HepG2 (cell line): ENCODE measurements around the gene BRPF1. TPM values are rescaled to one million over a fixed set of nuclear protein-coding genes. Genes with fewer than 3 reads are reported as not detected.

Source experiments
- ATAC-seq: fragments of 200-7000 bp; cut with Tn5 transposase; 3 replicates; pipeline ENCODE4 v1.9.1; 2020; ENCODE audit warnings: mild to moderate bottlenecking, moderate library complexity
- BruUV-seq: library from RNA; stranded (reverse); fragments of 400-500 nt; replicated peaks from 2 replicates; lab custom pipeline; 2021; lab: Mats Ljungman, UMichigan
- CTCF ChIA-PET: fragments of 300-600 bp; formaldehyde crosslinking; extraction: SDS; loops from one replicate; lab custom pipeline; 2021; ENCODE audit warnings: low total read pairs, inconsistent platforms, low intra/inter-chr PET ratio; lab: Yijun Ruan, JAX
- POLR2A ChIA-PET: fragments of 350-600 bp; sonication (Branson Sonifier 250); formaldehyde crosslinking; loops from one replicate; lab custom pipeline; 2020; ENCODE audit warnings: antibody characterized with exemption, inconsistent platforms; lab: Yijun Ruan, JAX
- DNase-seq: peaks from one replicate; pipeline ENCODE4 v3.0.0-alpha.2; 2015; ENCODE audit warnings: low spot score
- FAIRE-seq: peaks from 3 replicates; lab custom pipeline; 2011; peaks lifted over from hg19 to GRCh38; lab: Jason Lieb, UNC
- H2AFZ ChIP-seq: one replicate; pipeline ENCODE4 v1.6.1; 2011; ENCODE audit warnings: low read length, inconsistent platforms
- H3K27ac ChIP-seq: fragments of 300-600 bp; 3 replicates; pipeline ENCODE4 v1.8.0; 2011; ENCODE audit warnings: mixed run types, mild to moderate bottlenecking, mixed read lengths, low read length, inconsistent platforms; ENCODE audit not compliant: insufficient read depth; ENCODE audit errors: extremely low read length
- H3K27me3 ChIP-seq, 2 experiments: fragments of 200-600 bp in 1 of 2; 2 replicates in 1 of 2; 3 replicates in 1 of 2; pipeline versions ENCODE4 v1.6.0 to v1.8.0; 2011; ENCODE audit warnings: low read length in 2 of 2, mild to moderate bottlenecking in 2 of 2, moderate library complexity in 2 of 2, inconsistent platforms in 1 of 2; ENCODE audit not compliant: insufficient read depth in 2 of 2, control insufficient read depth in 1 of 2
- H3K36me3 ChIP-seq, 2 experiments: fragments of 200-600 bp in 1 of 2; replicated peaks in 1 of 2; 2 replicates in 1 of 2; 3 replicates in 1 of 2; pipeline versions ENCODE4 v1.5.1 to v1.8.0; 2011; ENCODE audit warnings: low read length in 2 of 2, inconsistent platforms in 1 of 2; ENCODE audit not compliant: insufficient read depth in 2 of 2, control insufficient read depth in 1 of 2
- H3K4me1 ChIP-seq: 2 replicates; pipeline ENCODE4 v1.5.1; 2012; ENCODE audit warnings: low read length, inconsistent platforms; ENCODE audit not compliant: insufficient read depth
- H3K4me2 ChIP-seq: 2 replicates; pipeline ENCODE4 v1.6.0; 2011; ENCODE audit warnings: low read depth, low read length, inconsistent platforms
- H3K4me3 ChIP-seq, 3 experiments: fragments of 200-600 bp in 1 of 3; sonication (generic), shearing (Covaris generic) in 1 of 3; replicated peaks in 1 of 3; 2 replicates each; pipeline ENCODE4 v1.5.1; 2011 to 2016; ENCODE audit warnings: low read length in 3 of 3, inconsistent platforms in 2 of 3, low read depth in 2 of 3, mild to moderate bottlenecking in 2 of 3, control low read depth in 1 of 3, mixed read lengths in 1 of 3; ENCODE audit not compliant: insufficient read depth in 1 of 3
- H3K79me2 ChIP-seq: one replicate; pipeline ENCODE4 v1.6.1; 2011; ENCODE audit warnings: low read length, inconsistent platforms; ENCODE audit not compliant: insufficient read depth
- H3K9ac ChIP-seq: 2 replicates; pipeline ENCODE4 v1.6.0; 2011; ENCODE audit warnings: mild to moderate bottlenecking, low read depth, low read length, inconsistent platforms; ENCODE audit not compliant: insufficient read depth
- H3K9me3 ChIP-seq: 2 replicates; pipeline ENCODE4 v1.5.1; 2012; ENCODE audit warnings: mild to moderate bottlenecking, low read length
- H4K20me1 ChIP-seq: 2 replicates; pipeline ENCODE4 v1.6.0; 2011; ENCODE audit warnings: inconsistent platforms, mild to moderate bottlenecking, low read length, moderate library complexity; ENCODE audit not compliant: insufficient read depth
- ELF1 ChIP-seq: sonication (generic); formaldehyde crosslinking; IDR thresholded peaks from 2 replicates; pipeline ENCODE4 v1.4.0; 2020; ENCODE audit warnings: missing genetic modification reagents
- LCORL ChIP-seq, 2 experiments: fragments of 450-650 bp in 1 of 2; sonication (generic) in 1 of 2; formaldehyde crosslinking in 1 of 2; IDR thresholded peaks; 2 replicates each; pipeline versions ENCODE4 v1.5.0 to v1.6.1; 2017 to 2020; ENCODE audit warnings: antibody characterized with exemption in 1 of 2, missing genetic modification reagents in 1 of 2
- NCOA1 ChIP-seq: sonication (generic); formaldehyde crosslinking; IDR thresholded peaks from 2 replicates; pipeline ENCODE4 v1.9.0; 2021; ENCODE audit warnings: missing genetic modification reagents
- RELA ChIP-seq: sonication (generic); formaldehyde crosslinking; IDR thresholded peaks from 2 replicates; pipeline ENCODE4 v1.4.0; 2020; ENCODE audit warnings: missing genetic modification reagents
- SAFB2 ChIP-seq: sonication (generic); formaldehyde crosslinking; IDR thresholded peaks from 2 replicates; pipeline ENCODE4 v1.5.1; 2020; ENCODE audit warnings: missing genetic modification reagents, low read depth, mild to moderate bottlenecking, borderline replicate concordance
- ZNF33A ChIP-seq: sonication (generic); formaldehyde crosslinking; IDR thresholded peaks from 2 replicates; pipeline ENCODE4 v1.5.1; 2020; ENCODE audit warnings: missing genetic modification reagents, mild to moderate bottlenecking, moderate library complexity, borderline replicate concordance
- WGBS: methylation state at CpG from one replicate; pipeline ENCODE4 v1.1.6; 2017; ENCODE audit warnings: low lambda C conversion rate; 5-methylcytosine and 5-hydroxymethylcytosine counted together
- in situ Hi-C: cut with HindIII; loops from 2 replicates; pipeline ENCODE4 v1.10.0; 2017; ENCODE audit warnings: low pct_unique_long_range_greater_than_20kb; ENCODE audit not compliant: extremely low pct_ligation_motif_present
- intact Hi-C: fragments of 100-400 bp; cut with micrococcal nuclease; formaldehyde crosslinking; loops from one replicate; pipeline ENCODE4 v1.10.0; 2022; ENCODE audit not compliant: unreplicated experiment
- polyA plus RNA-seq, 8 experiments: library from polyadenylated mRNA; depleted of rRNA in 3 of 8; stranded (reverse) in 7 of 8; unstranded in 1 of 8; fragments of >200 nt; fragmentation: Illumina TruSeq in 4 of 8; extraction: Trizol in 4 of 8; gene quantifications; 2 replicates each; pipeline versions ENCODE4 v1.2.1 to v1.2.3, GENCODE V29; 2011 to 2016; ENCODE audit warnings: low read depth in 4 of 8, missing spikeins in 1 of 8, mixed read lengths in 1 of 8; ENCODE audit not compliant: insufficient read depth in 1 of 8
- total RNA-seq, 5 experiments: library from RNA; depleted of rRNA; stranded (reverse); fragments of >200 nt; fragmentation: Illumina TruSeq; extraction: Trizol; gene quantifications; 2 replicates each; pipeline ENCODE4 v1.2.3, GENCODE V29; 2016; ENCODE audit warnings: low read depth in 1 of 5
- TF ChIP-seq, protein P1 (sequence below): sonication (generic); formaldehyde crosslinking; IDR thresholded peaks from 2 replicates; pipeline ENCODE4 v1.9.0; 2021; ENCODE audit warnings: missing genetic modification reagents, borderline replicate concordance
- TF ChIP-seq, protein P2 (sequence below): sonication (generic); formaldehyde crosslinking; IDR thresholded peaks from 2 replicates; pipeline ENCODE4 v1.9.0; 2022; ENCODE audit warnings: low read depth, missing genetic modification reagents

The BRPF1 gene
- total and polyA plus RNA-seq, 2 of the 13 experiments (the other 11 are each of a cell fraction or from before 2014, with no cell fraction given): 7.3 to 10.0 TPM

DNA sequence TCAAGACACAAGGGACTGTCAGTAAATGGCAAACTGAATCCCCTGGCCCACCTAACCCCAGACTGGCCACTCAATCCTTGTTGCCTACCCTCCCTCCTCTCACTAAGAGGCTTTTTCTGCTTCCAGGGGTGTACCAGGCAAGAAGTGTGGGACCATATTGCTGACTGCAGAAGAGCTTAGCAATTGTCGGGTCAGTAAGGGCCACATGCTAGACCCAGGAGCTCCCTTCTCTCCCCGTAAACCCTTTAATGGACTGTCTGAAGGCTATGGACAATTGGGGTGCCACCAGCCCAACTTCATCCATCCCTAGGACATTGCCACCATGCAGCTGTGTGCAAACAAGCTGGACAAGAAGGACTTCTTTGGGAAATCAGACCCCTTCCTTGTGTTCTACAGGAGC is 19.1 kb upstream of the BRPF1 start:
- Histone ChIP-seq H3K79me2 (no peaks in the 10 kb centered on the region), H3K27me3 (peaks cover 5 to 27% of the 10 kb centered on the region in 2 experiments; a peak in 3 of 5 replicates), H3K9ac (no peak overlapping the region), H3K36me3 (no peaks in the 10 kb centered on the region), H2AFZ (no peak overlapping the region), H3K4me1 (peaks cover 12% of the 10 kb centered on the region), H3K9me3 (no peaks in the 10 kb centered on the region), H3K4me3 (no peak overlapping the region), H3K4me2 (no peak overlapping the region), H3K27ac (no peak overlapping the region), H4K20me1 (no peaks in the 10 kb centered on the region)
- in situ Hi-C loops: no loop called here
- WGBS: 10% methylated on average over 2 of the region's 2 CpGs
- no peak for FAIRE-seq
- intact Hi-C loops: no loop called here
- CTCF ChIA-PET: no interaction called here
- POLR2A ChIA-PET: no interaction called here
- no peak for DNase-seq
- ATAC-seq: no peak
- no TSS peak for BruUV-seq
- no peak for TF ChIP-seq NCOA1 (CRISPR knock-in tag)
- TF ChIP-seq, protein P1, sequence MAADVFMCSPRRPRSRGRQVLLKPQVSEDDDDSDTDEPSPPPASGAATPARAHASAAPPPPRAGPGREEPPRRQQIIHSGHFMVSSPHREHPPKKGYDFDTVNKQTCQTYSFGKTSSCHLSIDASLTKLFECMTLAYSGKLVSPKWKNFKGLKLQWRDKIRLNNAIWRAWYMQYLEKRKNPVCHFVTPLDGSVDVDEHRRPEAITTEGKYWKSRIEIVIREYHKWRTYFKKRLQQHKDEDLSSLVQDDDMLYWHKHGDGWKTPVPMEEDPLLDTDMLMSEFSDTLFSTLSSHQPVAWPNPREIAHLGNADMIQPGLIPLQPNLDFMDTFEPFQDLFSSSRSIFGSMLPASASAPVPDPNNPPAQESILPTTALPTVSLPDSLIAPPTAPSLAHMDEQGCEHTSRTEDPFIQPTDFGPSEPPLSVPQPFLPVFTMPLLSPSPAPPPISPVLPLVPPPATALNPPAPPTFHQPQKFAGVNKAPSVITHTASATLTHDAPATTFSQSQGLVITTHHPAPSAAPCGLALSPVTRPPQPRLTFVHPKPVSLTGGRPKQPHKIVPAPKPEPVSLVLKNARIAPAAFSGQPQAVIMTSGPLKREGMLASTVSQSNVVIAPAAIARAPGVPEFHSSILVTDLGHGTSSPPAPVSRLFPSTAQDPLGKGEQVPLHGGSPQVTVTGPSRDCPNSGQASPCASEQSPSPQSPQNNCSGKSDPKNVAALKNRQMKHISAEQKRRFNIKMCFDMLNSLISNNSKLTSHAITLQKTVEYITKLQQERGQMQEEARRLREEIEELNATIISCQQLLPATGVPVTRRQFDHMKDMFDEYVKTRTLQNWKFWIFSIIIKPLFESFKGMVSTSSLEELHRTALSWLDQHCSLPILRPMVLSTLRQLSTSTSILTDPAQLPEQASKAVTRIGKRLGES (CRISPR knock-in tag): no peak

DNA sequence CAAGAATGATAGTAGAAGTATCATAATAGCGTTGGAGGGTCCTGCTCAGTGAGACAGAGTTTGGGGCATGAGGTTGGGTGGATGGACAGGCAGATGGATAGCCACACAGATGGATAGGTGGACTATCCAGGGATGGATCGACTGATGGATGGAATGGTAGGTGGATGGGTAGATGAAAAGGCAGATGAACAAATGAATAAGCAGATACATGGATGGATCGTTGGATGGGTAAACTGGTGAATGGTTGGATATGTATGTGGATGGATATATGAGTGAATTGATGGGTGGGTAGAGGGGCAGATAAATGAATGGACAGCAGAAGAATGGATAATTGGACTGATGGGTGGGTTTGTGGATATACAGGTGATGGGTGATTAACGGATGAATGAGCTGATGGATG is 18.4 kb upstream of the BRPF1 start:
- DNase-seq (no peak), ATAC-seq (no peak), FAIRE-seq (no peak)
- TF ChIP-seq RELA (CRISPR knock-in tag) (no peak), ZNF33A (no peak), LCORL (IDR thresholded peaks at IDR 0.05) (no peak), LCORL (CRISPR knock-in tag; IDR thresholded peaks at IDR 0.05) (no peak), SAFB2 (CRISPR knock-in tag) (no peak), ELF1 (CRISPR knock-in tag) (no peak)
- TF ChIP-seq, protein P2, sequence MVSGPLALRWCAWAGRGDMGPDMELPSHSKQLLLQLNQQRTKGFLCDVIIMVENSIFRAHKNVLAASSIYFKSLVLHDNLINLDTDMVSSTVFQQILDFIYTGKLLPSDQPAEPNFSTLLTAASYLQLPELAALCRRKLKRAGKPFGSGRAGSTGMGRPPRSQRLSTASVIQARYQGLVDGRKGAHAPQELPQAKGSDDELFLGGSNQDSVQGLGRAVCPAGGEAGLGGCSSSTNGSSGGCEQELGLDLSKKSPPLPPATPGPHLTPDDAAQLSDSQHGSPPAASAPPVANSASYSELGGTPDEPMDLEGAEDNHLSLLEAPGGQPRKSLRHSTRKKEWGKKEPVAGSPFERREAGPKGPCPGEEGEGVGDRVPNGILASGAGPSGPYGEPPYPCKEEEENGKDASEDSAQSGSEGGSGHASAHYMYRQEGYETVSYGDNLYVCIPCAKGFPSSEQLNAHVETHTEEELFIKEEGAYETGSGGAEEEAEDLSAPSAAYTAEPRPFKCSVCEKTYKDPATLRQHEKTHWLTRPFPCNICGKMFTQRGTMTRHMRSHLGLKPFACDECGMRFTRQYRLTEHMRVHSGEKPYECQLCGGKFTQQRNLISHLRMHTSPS (CRISPR knock-in tag): no peak
- Histone ChIP-seq H3K36me3 (no peaks in the 10 kb centered on the region), H3K4me1 (peaks cover 12% of the 10 kb centered on the region), H3K9ac (no peak overlapping the region), H2AFZ (no peak overlapping the region), H3K27me3 (peaks cover 5 to 27% of the 10 kb centered on the region in 2 experiments; a peak in 3 of 5 replicates), H3K79me2 (no peaks in the 10 kb centered on the region), H3K4me3 (no peak overlapping the region), H3K27ac (no peak overlapping the region), H3K9me3 (no peaks in the 10 kb centered on the region), H4K20me1 (no peaks in the 10 kb centered on the region), H3K4me2 (no peak overlapping the region)
- CTCF ChIA-PET: no interaction called here
- POLR2A ChIA-PET: no interaction called here
- in situ Hi-C loops (no loop called here), intact Hi-C loops (no loop called here)
- 11% methylated on average over 4 of the region's 4 CpGs for WGBS
- BruUV-seq: no TSS peak
